NCI-H82 (cell line): ENCODE measurements around the gene MCMBP.
A peak's percentile ranks its signal among the peaks of the same experiment; 100 is the strongest.
"Not testable (repeated sequence)": the region's sequence is repeated elsewhere in the genome, so short reads cannot be mapped to it uniquely, and the experiment has no call there.

ENCODE experiments used
- DNase-seq: peaks from one replicate; lab custom pipeline; 2025; lab: John Stamatoyannopoulos, UW

Gene MCMBP, protein sequence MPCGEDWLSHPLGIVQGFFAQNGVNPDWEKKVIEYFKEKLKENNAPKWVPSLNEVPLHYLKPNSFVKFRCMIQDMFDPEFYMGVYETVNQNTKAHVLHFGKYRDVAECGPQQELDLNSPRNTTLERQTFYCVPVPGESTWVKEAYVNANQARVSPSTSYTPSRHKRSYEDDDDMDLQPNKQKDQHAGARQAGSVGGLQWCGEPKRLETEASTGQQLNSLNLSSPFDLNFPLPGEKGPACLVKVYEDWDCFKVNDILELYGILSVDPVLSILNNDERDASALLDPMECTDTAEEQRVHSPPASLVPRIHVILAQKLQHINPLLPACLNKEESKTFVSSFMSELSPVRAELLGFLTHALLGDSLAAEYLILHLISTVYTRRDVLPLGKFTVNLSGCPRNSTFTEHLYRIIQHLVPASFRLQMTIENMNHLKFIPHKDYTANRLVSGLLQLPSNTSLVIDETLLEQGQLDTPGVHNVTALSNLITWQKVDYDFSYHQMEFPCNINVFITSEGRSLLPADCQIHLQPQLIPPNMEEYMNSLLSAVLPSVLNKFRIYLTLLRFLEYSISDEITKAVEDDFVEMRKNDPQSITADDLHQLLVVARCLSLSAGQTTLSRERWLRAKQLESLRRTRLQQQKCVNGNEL

DNA sequence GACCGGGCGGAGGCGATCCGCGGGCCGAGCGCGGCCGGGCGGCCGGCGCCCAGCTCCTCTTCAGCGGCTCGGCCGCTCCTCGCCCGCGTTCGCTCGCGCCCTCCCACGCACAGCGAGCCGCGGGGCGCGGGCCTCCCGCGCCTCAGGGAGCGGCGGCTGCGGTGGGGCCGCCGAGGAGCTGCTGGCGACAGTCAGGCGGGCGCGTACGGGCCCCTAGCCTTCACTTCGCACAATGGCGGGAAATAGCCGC is at the start of gene MCMBP:
Gene MCMBP, minus strand, starts transcription at position 234 of the 250 bp plus-strand sequence. CDS start 259 bp downstream, outside the sequence.
- no peak for DNase-seq

DNA sequence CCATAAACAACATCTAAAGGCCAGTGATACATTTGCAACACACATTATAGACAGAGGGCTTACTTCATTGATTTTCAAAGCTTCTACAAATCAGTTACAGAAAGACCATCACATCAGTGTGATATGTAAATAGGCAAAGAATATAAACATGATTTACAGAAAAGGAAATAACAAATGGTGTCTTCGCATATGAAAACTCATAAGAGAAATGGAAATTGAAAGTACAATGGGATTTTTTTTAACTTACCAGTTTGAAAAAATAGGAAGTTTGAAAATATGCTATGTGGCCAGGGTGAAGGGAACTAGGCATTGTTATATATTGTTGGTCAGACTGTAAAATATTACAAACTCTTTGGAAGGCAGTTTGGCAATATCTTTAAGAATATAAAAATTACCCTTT is 47.2 kb upstream of the MCMBP start:
- DNase-seq, result no peak

GRCh38 chr10:119919271-119919670 is 46.6 kb upstream of the MCMBP start:
- no peak for DNase-seq

DNA sequence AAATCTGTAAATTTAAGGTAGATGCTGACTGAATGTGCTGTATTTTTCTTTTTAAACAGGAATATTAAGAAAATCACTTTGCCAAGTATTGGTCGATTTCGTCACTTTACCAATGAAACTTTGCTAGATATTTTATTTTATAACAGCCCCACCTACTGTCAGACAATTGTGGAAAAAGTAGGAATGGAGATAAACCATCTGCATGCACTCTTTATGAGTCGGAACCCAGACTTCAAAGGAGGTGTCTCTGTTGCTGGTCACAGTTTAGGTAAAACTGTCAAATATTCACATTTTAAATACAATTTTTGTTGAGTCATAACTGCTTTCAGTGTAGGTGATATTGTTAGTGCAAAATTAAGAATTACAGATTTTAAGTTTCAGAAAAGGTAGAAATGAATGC is 45.1 kb upstream of the MCMBP start:
- DNase-seq, result no peak

DNA sequence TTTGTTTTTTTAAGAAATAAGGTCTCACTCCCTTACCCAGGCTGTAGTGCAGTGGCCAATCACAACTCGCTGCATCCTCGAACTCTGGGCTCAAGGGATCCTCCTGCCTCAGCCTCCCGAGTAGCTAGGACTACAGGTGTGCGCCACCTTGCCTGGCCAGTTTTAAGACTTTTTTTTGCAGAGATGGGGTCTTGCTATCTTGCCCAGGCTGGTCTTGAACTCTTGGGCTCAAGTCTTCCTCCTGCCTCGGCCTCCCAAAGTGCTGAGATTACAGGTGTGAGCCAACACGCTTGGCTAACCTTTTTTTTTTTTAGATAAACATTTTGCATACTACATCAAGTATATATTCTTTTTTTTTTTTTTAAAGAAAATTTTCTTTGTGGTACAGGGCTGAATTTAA is 38.0 kb upstream of the MCMBP start:
- DNase-seq, result no peak

GRCh38 chr10:119908166-119908565 is 35.5 kb upstream of the MCMBP start:
- DNase-seq, result no peak

GRCh38 chr10:119907695-119908094 is 35.1 kb upstream of the MCMBP start:
- not testable (repeated sequence) for DNase-seq

- DNase-seq, result no peak
Measured at GRCh38 chr10:119903946-119904666, 31.5 kb upstream of the MCMBP start.

GRCh38 chr10:119898577-119898976 is 25.9 kb upstream of the MCMBP start:
- no peak for DNase-seq

- DNase-seq, result no peak
Measured at GRCh38 chr10:119896937-119897770, 24.5 kb upstream of the MCMBP start.

- no peak for DNase-seq
Measured at GRCh38 chr10:119896061-119896655, 23.5 kb upstream of the MCMBP start.

DNA sequence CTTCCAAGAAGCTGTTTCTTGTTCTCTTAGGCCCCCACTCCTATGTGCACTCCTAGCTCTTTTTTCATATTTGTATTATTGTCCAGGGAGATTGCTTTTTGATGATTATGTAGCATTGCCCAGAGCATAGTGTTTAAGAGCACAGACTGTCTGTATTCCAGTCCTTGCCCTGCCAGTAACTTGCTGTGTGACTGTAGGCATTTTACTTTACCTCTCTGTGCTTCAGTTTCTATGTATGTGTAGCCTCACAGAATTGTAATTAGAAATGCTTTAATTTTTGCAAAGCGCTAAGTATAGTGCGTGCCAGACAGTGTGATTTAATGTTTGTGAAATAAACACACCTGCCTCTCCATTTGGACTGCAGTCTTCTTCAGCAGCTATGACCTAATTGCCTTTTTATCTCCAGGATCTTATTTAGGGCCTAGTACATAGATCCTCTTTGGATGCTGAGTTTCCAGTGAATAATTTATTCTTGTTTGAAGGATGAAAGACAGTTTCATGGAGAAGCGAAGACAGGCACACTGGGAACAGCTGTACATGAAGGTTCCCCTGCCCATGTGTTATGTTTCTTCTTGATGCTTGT is 21.3 kb upstream of the MCMBP start:
- no peak for DNase-seq

- DNase-seq, result no peak
Measured at GRCh38 chr10:119893074-119893473, 20.4 kb upstream of the MCMBP start.

- DNase-seq, result peak; percentile 94
Measured at GRCh38 chr10:119892188-119893065, 19.8 kb upstream of the MCMBP start, which contains the start of gene SEC23IP. Gene SEC23IP (plus strand): TSS chr10:119892730. CDS start chr10:119892783, 53 bp downstream.

DNA sequence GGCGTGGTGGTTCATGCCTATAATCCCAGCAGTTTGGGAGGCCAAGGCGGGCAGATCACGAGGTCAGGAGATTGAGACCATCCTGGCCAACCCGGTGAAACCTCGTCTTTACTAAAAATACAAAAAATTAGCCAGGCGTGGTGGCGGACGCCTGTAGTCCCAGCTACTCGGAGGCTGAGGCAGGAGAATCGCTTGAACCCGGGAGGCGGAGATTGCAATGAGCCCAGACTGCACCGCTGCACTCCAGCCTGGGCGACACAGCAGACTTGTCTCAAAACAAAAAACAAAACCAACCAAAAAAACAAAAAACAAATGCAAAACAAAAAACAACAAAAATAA is 19.2 kb upstream of the MCMBP start:
- DNase-seq, result not testable (repeated sequence)

- DNase-seq, result not testable (repeated sequence)
Measured at GRCh38 chr10:119890307-119890706, 17.7 kb upstream of the MCMBP start.

DNA sequence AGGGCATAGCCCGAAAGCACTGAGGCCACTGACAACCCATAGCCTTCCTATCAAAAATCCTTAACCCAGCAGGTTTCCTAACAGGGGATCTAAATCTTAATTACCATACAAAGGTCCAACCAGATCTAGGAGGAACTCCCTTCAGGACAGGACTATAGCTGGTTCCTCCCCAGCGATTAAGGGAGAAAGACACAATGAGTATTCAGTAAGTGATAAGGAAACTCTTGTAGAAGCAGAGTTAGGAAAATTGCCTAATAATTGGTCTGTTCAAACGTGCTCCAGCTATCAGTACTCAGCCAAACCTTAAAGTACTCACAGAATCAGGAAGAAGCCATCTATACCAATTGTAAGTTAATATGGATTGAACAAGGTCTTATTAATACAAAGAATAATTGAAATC is 16.6 kb upstream of the MCMBP start:
- not testable (repeated sequence) for DNase-seq

- DNase-seq, result not testable (repeated sequence)
Measured at GRCh38 chr10:119888715-119889114, 16.1 kb upstream of the MCMBP start.

DNA sequence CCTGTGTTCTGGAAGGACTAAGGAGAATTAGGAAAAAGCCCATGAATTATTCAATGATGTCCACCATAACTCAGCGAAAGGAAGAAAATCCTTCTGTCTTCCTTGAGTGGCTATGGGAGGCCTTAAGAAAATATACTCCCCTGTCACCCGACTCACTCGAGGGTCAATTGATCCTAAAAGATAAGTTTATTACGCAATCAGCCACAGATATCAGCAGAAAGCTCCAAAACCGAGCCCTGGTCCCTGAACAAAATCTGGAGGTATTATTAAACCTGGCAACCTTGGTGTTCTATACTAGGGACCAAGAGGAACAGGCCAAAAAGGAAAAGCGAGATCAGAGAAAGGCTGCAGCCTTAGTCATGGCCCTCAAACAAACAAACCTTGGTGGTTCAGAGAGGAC is 13.4 kb upstream of the MCMBP start:
- DNase-seq, result not testable (repeated sequence)

DNA sequence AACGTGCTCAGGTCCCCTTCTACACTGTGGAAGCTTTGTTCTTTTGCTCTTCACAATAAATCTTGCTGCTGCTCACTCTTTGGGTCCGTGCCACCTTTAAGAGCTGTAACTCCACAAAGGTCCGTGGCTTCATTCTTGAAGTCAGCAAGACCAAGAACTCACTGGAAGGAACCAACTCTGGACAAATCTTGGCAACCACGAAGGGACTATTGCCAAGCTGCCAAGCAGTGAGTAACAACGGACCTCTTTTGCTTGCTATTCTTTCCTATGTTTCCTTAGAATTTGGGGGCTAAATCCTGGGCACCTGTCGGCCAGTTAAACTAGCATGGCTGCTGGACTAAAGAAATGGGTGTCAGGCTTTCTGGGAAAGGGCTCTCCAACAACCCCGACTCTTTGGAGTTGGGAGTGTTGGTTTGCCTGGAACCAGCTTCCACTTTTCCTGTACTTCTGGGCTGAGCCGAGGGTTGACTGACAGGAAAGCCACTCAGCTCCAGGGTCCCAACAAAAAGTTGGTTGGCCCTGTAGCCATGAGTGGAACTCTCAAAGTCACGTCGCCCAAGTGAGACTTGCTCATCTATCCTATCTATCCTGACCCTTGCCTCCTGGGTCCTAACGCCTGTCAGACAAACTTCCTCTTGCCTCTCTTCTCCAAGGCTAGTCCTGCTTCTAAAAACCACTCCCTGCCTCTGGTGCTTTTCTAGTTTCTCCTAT is 11.4 kb upstream of the MCMBP start:
- not testable (repeated sequence) for DNase-seq
